MG63 (cell line): ENCODE results near the gene GNG7. TPM values are rescaled to one million over a fixed set of nuclear protein-coding genes. Genes with fewer than 3 reads are reported as not detected.

Source experiments
- DNase-seq: peaks from one replicate; pipeline ENCODE4 v3.0.0-alpha.2; 2020
- H3K27me3 ChIP-seq: fragments of 250-450 bp; sonication (Bioruptor Pico); 2 replicates; pipeline ENCODE4 v1.5.1; 2020; ENCODE audit warnings: mild to moderate bottlenecking, moderate library complexity
- H3K36me3 ChIP-seq: fragments of 250-450 bp; sonication (Bioruptor Pico); 2 replicates; pipeline ENCODE4 v1.5.1; 2020; ENCODE audit warnings: mild to moderate bottlenecking, moderate library complexity
- H3K4me3 ChIP-seq: fragments of 250-450 bp; sonication (Bioruptor Pico); 2 replicates; pipeline ENCODE4 v1.5.1; 2020; ENCODE audit warnings: mild to moderate bottlenecking, moderate library complexity
- H3K9me3 ChIP-seq: fragments of 250-450 bp; sonication (Bioruptor Pico); 2 replicates; pipeline ENCODE4 v1.5.1; 2020; ENCODE audit warnings: mild to moderate bottlenecking, moderate library complexity
- total RNA-seq: library from RNA; depleted of rRNA; stranded (reverse); fragments of >200 nt; shearing (Covaris generic); gene quantifications from 2 replicates; pipeline ENCODE4 v1.2.3, GENCODE V29; 2014; ENCODE audit warnings: low replicate concordance

The GNG7 gene
- total RNA-seq, 1 experiment from 2014 or later = 0.20 TPM

DNA sequence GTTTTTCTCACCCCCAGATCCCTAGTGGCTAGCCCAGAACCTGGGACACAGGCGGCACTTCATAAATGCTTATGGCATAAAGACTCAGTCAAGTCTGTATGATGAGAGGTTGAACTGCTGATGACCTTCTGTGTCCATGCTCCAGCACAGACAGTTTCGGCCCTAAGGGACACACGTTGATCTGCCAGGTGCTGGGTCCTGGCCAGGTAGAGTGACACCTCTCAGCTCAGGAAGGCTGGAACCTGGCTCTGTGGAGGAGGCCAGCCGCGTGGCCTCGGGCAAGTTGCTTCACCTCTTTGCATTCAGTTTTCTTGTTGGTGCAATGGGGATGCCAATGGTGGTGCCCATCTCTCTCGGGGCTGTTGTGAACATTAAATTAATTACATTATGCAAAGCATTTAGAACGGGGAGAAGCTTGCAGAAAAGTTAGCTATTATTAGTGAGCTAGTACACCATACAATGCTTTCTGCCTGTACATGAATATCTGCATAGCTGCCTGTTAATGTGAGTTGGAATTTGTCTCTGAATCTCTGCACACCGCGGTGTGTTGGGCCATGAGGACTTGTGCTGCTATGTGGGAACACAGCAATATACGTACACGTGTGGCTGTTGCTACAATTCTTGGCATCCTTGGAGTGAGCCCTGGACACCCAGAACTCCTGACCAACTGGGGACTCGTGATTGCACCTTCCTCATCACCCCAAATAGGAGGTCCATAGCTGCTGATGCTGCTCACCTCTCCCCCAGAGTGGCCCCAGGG lies 218.1 kb downstream of the GNG7 start:
- H3K36me3 ChIP-seq = no peaks in the 10 kb centered on the region
- H3K27me3 ChIP-seq = no peaks in the 10 kb centered on the region
- no peak for DNase-seq
- no peaks in the 10 kb centered on the region for H3K9me3 ChIP-seq
- H3K4me3 ChIP-seq = no peak overlapping the region

DNA sequence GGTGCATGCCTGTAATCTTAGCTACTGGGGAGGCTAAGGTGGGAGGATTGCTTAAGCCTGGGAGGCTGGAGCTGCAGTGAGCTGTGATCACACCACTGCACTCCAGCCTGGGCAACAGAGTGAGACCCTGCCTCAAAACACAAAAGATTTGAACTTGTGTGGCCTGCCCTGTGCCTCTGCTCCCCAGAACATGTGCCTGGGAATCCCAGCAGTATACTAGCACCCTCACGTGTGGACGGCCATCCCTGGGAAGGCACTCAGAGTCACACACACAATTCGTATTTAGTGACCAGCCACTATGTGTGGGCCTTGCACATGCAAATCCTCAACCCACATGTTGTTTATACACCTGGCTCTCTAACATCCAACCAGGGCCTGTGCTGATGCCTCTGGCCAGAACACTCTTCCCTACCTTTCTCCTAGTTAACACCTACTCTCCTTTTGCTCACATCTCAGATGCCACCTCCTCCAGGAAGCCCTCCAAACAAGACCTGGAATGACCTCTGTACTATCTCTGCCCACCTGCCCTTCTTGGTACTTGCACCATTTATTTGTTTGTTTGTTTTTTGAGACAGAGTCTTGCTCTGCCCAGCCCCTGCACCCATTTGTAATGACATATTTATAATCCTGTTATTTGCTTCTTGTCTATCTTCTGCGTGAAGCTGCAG lies 218.9 kb downstream of the GNG7 start:
- Histone ChIP-seq H3K27me3 (no peaks in the 10 kb centered on the region), H3K4me3 (no peak overlapping the region), H3K36me3 (peaks cover under 1% of the 10 kb centered on the region; the same call in 1 of the 2 replicates), H3K9me3 (no peaks in the 10 kb centered on the region)
- DNase-seq = no peak

DNA sequence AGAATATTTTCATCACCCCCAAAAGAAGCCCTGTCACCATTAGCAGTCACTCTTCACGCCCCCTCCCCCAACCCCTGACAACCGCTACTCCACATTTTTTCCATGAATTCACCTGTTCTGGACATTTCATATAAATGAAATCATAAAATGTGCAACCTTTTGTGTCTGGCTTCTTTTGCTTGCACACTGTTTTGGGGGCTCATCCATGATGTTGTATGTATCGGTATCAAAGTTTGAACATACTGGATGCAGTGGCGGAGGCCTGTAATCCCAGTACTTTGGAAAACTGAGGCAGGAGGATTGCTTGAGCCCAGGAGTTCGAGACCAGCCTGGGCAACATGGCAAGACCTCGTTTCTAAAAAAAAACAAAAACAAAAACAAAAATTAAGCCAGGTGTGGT lies 219.4 kb downstream of the GNG7 start:
- Histone ChIP-seq H3K9me3 (no peaks in the 10 kb centered on the region), H3K4me3 (no peak overlapping the region), H3K27me3 (no peaks in the 10 kb centered on the region), H3K36me3 (peaks cover 5% of the 10 kb centered on the region)
- no peak for DNase-seq

DNA sequence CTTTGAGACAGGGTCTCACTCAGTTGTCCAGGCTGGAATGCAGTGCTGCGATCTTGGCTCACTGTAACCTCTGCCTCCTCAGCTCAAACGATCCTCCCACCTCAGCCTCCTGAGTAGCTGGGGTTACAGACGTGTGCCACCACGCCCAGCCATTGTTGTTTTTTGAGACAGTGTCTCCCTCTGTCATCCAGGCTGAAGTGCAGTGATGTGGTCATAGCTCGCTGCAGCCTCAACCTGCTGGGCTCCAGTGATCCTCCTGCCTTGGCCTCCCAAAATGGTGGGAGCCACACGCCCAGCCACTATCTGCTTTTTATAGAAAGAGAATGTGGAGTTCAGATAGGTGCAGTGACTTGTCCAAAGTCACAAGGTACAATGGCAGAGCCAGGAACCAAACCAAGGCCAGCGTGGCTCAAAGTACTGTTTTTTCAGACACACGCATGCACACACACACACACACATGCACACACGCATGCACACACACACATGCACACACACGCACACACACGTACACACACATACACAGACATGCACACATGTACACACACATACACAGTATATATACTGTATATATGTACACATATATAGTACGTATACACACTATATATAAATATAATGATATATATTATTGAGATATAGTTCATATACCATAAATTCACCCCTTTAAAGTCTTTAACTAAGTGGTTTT lies 220.0 kb downstream of the GNG7 start:
- no peak overlapping the region for H3K4me3 ChIP-seq
- no peaks in the 10 kb centered on the region for H3K9me3 ChIP-seq
- peaks cover 10% of the 10 kb centered on the region for H3K36me3 ChIP-seq
- no peak for DNase-seq
- no peaks in the 10 kb centered on the region for H3K27me3 ChIP-seq

DNA sequence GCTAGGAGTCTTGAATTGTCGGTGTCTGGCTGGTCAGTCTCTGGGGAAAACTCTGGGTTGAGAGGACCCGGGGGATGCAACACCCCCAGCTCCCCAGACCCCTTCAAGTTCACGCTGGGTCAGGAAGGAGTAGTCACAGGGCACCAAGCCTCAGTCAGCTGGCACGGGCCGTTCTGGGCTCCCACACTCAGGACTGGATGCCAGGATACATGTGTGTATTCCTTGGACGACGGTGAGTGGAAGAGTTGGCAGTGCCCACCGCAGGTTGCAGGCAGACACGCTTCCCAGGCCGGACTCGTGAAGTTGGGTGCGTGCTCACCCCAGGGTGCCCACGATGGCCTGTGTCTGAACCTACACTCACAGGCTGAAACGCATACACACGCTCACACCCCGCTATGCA lies 221.0 kb downstream of the GNG7 start:
- Histone ChIP-seq H3K27me3 (no peaks in the 10 kb centered on the region), H3K36me3 (peaks cover 19% of the 10 kb centered on the region), H3K4me3 (no peak overlapping the region), H3K9me3 (no peaks in the 10 kb centered on the region)
- DNase-seq = no peak

DNA sequence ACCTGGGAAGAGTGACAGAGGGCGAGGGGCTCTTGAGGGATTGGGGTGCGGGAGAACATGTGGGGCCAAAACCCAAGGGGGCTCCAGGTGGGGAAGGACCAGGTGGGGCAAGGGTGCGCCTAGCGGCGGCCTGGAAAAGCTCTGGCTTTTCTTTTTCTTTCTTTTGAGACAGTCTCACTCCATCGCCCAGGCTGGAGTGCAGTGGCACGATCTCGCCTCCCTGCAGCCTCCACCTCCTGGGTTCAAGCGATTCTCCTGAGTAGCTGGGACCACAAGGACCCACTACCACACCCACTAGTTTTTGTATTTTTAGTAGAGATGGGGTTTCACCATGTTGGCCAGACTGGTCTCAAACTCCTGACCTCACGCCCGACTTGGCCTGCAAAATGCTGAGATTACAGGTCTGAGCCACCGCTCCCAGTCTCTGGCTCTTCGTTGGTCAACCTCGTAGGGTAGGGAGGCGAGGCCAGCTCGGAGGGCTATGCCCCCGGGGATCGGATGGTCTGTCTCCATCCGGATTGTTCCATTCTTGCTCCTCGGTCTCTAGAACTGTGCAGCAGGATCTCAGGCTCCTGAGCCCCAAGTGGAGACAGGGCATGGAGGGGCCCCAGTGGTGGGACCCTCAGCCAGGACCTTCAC lies 222.8 kb downstream of the GNG7 start:
- Histone ChIP-seq H3K27me3 (no peaks in the 10 kb centered on the region), H3K4me3 (no peak overlapping the region; the same call in 1 of the 2 replicates)
- no peak for DNase-seq

DNA sequence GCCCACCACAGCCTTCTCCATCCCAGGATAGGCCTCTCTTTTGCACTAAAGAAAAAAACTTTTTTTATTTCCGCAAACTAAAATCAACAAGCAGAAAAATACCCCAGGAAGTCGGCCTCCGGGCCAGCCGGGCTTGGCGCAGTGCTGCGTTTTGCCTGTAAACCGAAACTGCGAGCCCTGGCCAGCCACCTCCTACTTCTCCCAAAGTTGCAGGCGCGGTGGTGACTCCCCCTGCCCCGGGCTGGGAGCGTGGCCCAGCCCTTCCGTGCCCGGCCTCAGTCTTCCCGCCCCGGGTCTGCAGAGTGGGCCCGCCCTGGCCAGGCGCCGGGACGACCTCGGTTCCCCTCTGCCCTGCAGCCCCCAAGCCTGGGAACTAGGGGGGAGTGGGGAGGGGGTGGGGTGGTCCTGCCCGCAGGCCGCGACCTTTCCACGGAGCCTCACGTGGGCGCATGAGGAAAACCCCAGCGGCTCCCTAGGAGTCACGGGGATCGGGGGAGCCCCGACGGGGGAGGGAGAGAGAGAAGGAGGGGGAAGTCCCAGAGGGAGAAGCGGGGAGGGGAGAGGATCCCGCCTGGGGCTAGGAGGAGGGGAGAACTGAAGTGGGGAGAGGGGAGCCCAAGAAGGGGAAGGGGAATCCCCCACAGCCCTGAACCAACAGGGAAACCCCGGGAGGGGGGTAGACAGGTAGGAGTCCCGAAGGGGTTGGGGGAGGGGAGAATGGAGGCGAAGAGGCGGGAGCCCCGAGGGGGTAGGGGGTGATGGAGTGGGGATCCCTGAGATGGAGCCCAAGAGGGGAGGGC lies 223.5 kb downstream of the GNG7 start:
- peaks cover 19% of the 10 kb centered on the region for H3K36me3 ChIP-seq
- DNase-seq = peak; percentile 80
- no peaks in the 10 kb centered on the region for H3K27me3 ChIP-seq
- H3K4me3 ChIP-seq = peak overlapping the region; percentile 99
- H3K9me3 ChIP-seq = no peaks in the 10 kb centered on the region

More for the DNA sequence above, 222.8 kb downstream of the GNG7 start:
- no peaks in the 10 kb centered on the region for H3K9me3 ChIP-seq
- peaks cover 19% of the 10 kb centered on the region for H3K36me3 ChIP-seq

DNA sequence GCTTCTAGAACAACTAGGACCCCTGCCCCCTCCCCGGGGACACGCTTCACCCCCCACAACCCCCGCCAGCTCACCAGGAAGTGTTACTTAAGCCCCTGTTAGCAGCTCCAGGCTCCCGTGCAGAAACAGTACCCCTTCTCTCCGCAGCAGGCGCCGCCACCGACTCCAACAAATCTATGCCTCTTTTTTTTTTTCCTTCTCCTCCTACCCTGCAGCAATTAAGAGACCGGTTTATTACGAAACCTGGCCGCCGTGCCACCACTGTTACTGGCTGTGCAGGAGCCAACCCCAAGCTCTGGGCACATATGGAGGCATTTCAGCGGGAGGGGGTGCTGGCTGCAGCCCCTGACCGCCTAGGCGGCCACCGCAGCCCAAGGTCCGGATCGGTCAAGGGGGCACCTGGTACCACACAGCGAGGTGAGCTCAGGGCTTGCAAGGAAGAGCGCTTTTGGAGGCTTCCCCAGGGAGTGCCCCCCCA lies 224.2 kb downstream of the GNG7 start:
- Histone ChIP-seq H3K36me3 (peaks cover 19% of the 10 kb centered on the region), H3K27me3 (no peaks in the 10 kb centered on the region), H3K4me3 (peak overlapping the region; percentile 99), H3K9me3 (no peaks in the 10 kb centered on the region)
- DNase-seq = peak; percentile 54

DNA sequence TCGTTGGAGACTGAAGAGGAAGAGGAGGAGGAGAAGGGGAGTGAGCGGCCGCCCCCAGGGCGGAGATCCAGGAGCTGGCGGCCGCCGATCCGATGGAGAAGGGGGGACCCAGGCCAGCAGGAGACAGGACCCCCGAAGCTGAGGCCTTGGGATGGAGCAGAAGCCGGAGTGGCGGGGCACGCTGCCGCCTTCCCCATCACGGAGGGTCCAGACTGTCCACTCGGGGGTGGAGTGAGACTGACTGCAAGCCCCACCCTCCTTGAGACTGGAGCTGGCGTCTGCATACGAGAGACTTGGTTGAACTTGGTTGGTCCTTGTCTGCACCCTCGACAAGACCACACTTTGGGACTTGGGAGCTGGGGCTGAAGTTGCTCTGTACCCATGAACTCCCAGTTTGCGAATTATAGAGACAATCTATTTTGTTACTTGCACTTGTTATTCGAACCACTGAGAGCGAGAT lies 224.7 kb downstream of the GNG7 start:
- DNase-seq = peak; percentile 32
- peaks cover 19% of the 10 kb centered on the region for H3K36me3 ChIP-seq
- H3K27me3 ChIP-seq = no peaks in the 10 kb centered on the region
- no peaks in the 10 kb centered on the region for H3K9me3 ChIP-seq
- peak overlapping the region; percentile 99 for H3K4me3 ChIP-seq

DNA sequence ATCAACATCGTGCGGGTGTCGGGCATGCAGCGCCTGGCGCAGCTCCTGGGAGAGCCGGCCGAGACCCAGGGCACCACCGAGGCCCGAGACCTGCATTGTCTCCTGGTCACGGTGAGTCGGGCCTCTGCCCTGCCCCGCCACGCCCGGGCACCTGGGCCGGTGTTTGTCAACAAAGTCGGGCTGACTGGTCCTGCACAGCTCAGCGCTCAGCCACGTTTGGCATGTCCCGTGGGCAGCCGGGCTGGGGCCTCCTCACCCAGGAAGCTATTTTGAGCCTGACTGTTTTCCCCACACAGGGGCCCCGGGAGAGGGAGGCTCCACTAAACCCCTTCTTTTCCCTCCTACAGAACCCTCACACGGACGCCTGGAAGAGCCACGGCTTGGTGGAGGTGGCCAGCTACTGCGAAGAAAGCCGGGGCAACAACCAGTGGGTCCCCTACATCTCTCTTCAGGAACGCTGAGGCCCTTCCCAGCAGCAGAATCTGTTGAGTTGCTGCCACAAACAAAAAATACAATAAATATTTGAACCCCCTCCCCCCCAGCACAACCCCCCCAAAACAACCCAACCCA lies 225.3 kb downstream of the GNG7 start:
- Histone ChIP-seq H3K27me3 (no peaks in the 10 kb centered on the region), H3K9me3 (no peaks in the 10 kb centered on the region), H3K36me3 (peaks cover 19% of the 10 kb centered on the region), H3K4me3 (peak overlapping the region; percentile 99)
- peak; percentile 31 for DNase-seq

DNA sequence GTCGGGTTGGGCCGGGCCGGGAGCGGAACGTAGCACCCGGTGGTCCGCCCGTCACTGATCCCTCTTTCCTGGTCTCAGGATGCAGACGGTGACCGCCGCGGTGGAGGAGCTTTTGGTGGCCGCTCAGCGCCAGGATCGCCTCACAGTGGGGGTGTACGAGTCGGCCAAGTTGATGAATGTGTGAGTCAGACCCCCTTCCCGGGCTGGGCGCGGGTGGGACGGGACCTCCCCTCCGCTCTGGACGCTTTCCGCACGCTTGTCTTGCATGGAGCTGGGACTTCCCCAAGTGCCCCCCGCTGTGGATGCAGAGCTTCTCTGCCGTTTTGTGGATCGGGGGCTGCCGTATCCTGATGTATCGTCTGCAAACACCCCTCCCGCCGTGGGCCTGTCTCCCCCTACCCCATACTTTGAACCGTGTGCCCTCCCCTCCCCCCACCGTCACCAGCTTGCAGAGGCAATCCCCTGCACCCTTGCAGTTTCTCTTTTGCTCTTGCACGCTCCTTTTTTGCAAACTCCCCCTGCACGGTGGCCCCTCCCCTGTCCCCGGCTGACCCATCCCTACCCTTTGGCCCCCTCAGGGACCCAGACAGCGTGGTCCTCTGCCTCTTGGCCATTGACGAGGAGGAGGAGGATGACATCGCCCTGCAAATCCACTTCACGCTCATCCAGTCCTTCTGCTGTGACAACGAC lies 225.9 kb downstream of the GNG7 start:
- Histone ChIP-seq H3K36me3 (peaks cover 19% of the 10 kb centered on the region), H3K4me3 (peak overlapping the region; percentile 99), H3K9me3 (no peaks in the 10 kb centered on the region), H3K27me3 (no peaks in the 10 kb centered on the region)
- peak; percentile 88 for DNase-seq

DNA sequence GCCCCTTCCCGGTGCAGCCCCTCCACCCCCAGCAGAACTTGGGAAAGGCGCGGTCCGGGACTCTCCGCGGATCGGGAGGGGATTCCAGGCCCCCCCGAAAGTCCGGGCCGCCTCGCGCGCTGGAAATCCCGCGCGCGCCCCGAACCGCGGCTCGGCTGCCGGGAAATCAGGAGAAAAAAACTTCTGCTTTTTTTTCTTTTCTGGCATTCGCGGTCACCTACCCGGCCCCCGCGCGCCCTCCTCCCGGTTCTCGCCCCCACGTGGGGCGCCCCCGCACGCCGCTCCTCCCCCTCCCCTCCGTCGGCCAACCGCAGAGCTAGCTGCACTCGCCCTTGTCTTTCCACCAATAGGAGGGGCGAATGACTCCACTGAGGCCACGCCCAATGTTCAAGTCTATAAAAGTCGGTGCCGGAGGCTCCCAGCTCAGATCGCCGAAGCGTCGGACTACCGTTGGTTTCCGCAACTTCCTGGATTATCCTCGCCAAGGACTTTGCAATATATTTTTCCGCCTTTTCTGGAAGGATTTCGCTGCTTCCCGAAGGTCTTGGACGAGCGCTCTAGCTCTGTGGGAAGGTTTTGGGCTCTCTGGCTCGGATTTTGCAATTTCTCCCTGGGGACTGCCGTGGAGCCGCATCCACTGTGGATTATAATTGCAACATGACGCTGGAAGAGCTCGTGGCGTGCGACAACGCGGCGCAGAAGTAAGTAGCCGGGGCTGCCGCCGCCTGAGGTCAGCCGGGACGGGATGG lies 226.6 kb downstream of the GNG7 start, which contains the start of gene GADD45B:
GADD45B (plus strand) TSS at position 426 of the 749 bp plus-strand sequence; CDS start at position 658, 232 bp downstream.
- H3K9me3 ChIP-seq = no peaks in the 10 kb centered on the region
- H3K27me3 ChIP-seq = no peaks in the 10 kb centered on the region
- H3K36me3 ChIP-seq = peaks cover 19% of the 10 kb centered on the region
- DNase-seq = peak; percentile 95
- H3K4me3 ChIP-seq = peak within 1 kb of the TSS; percentile 99

DNA sequence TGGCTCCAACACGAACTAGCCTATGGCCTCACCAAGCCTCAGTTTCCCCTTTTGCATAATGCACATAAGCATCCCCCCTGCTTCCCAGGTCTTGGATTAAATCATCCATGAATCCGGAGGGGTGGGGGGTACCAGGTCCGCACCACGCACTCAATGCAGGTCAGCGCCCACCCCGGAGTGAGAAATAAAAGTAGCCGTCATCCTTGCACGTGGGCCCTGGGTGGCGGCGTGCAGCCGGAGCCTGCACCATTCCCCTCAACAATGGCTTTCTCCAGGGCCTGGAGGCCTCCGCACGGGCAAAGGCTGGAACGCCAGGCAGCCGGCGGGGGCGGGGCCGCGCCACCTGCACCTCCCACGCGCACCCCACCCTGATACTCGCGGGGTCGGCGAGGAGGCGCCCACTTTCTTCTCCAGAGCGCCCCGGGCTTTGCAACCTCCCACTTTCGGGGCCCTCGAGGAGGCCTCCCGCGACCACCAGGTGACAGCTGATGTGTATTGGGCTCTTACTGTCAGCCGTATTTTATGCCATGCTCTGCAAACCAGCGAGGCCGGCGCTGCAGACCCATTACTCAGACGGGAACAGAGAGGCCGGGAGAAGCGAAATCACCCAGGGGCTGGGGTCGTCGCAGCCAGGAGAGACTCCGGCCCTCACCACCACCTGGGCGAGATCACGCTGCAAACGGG lies 227.3 kb downstream of the GNG7 start:
- no peaks in the 10 kb centered on the region for H3K27me3 ChIP-seq
- H3K36me3 ChIP-seq = peaks cover 19% of the 10 kb centered on the region
- no peaks in the 10 kb centered on the region for H3K9me3 ChIP-seq
- DNase-seq = peak; percentile 63
- peak overlapping the region; percentile 99 for H3K4me3 ChIP-seq
